ENCODE measurements around the gene DCAF8.

DCAF8 gene

GRCh38 chr1:160227034-160227433, 35.3 kb downstream of the DCAF8 start:
- in situ Hi-C loops (cut with MboI; ENCODE audit: low sequenced_read_pairs), result no loop called here

GRCh38 chr1:160226623-160227022, 35.7 kb downstream of the DCAF8 start:
- in situ Hi-C loops (cut with MboI; ENCODE audit: low sequenced_read_pairs), result no loop called here

GRCh38 chr1:160225345-160225744, 37.0 kb downstream of the DCAF8 start:
- in situ Hi-C loops (cut with MboI; ENCODE audit: low sequenced_read_pairs), result no loop called here

GRCh38 chr1:160224606-160225005, 37.7 kb downstream of the DCAF8 start:
- in situ Hi-C loops (cut with MboI; ENCODE audit: low sequenced_read_pairs), result no loop called here

- in situ Hi-C loops (cut with MboI; ENCODE audit: low sequenced_read_pairs), result no loop called here
These were observed 39.8 kb downstream of the DCAF8 start for GRCh38 chr1:160222546-160222945.

- in situ Hi-C loops (cut with MboI; ENCODE audit: low sequenced_read_pairs), result no loop called here
These were observed 41.3 kb downstream of the DCAF8 start for GRCh38 chr1:160221089-160221488.

- in situ Hi-C loops (cut with MboI; ENCODE audit: low sequenced_read_pairs), result no loop called here
These were observed 42.0 kb downstream of the DCAF8 start for GRCh38 chr1:160220301-160220700.

GRCh38 chr1:160219062-160219929, 43.1 kb downstream of the DCAF8 start:
- in situ Hi-C loops (cut with MboI; ENCODE audit: low sequenced_read_pairs), result no loop called here

- in situ Hi-C loops (cut with MboI; ENCODE audit: low sequenced_read_pairs), result no loop called here
These were observed 44.8 kb downstream of the DCAF8 start for GRCh38 chr1:160217481-160218051.

GRCh38 chr1:160216301-160216700, 46.0 kb downstream of the DCAF8 start:
- in situ Hi-C loops (cut with MboI; ENCODE audit: low sequenced_read_pairs), result no loop called here

GRCh38 chr1:160214481-160215140, 47.7 kb downstream of the DCAF8 start:
- in situ Hi-C loops (cut with MboI; ENCODE audit: low sequenced_read_pairs), result no loop called here

- in situ Hi-C loops (cut with MboI; ENCODE audit: low sequenced_read_pairs), result no loop called here
These were observed 51.1 kb downstream of the DCAF8 start for GRCh38 chr1:160211046-160211790.

- in situ Hi-C loops (cut with MboI; ENCODE audit: low sequenced_read_pairs), result no loop called here
These were observed 51.8 kb downstream of the DCAF8 start for GRCh38 chr1:160210561-160210960.

GRCh38 chr1:160209321-160210046, 52.9 kb downstream of the DCAF8 start:
- in situ Hi-C loops (cut with MboI; ENCODE audit: low sequenced_read_pairs), result no loop called here

GRCh38 chr1:160208557-160209320, 53.6 kb downstream of the DCAF8 start:
- in situ Hi-C loops (cut with MboI; ENCODE audit: low sequenced_read_pairs), result no loop called here

GRCh38 chr1:160207771-160208556, 54.4 kb downstream of the DCAF8 start:
- in situ Hi-C loops (cut with MboI; ENCODE audit: low sequenced_read_pairs), result no loop called here

- in situ Hi-C loops (cut with MboI; ENCODE audit: low sequenced_read_pairs), result no loop called here
These were observed 55.2 kb downstream of the DCAF8 start for GRCh38 chr1:160207118-160207650.

GRCh38 chr1:160206421-160207117, 55.8 kb downstream of the DCAF8 start:
- in situ Hi-C loops (cut with MboI; ENCODE audit: low sequenced_read_pairs), result no loop called here
